Naive B cell (primary cell): ENCODE data around the gene REG4. TPM values are rescaled to one million over a fixed set of nuclear protein-coding genes. Genes with fewer than 3 reads are reported as not detected.
"Not testable (repeated sequence)": the region's sequence is repeated elsewhere in the genome, so short reads cannot be mapped to it uniquely, and the experiment has no call there.

Experiments used
- ATAC-seq, 2 donors: fragments of 150-1000 bp; cut with Tn5 transposase; 2 replicates each; pipeline ENCODE4 v1.10.0; 2021; ENCODE audit warnings: low read depth in 2 of 2, mild to moderate bottlenecking in 2 of 2, moderate library complexity in 2 of 2
- DNase-seq: peaks from one replicate; pipeline ENCODE4 v3.0.0; 2022
- H3K27ac Mint-ChIP-seq, 6 donors: one replicate each; pipeline ENCODE4 v1.8.0; 2020 to 2022; ENCODE audit warnings: mild to moderate bottlenecking in 6 of 6, mixed read lengths in 6 of 6, moderate library complexity in 5 of 6, inconsistent platforms in 2 of 6
- H3K27me3 Mint-ChIP-seq, 3 donors: one replicate each; pipeline ENCODE4 v1.8.0; 2021 to 2022; ENCODE audit warnings: mixed read lengths in 3 of 3, mild to moderate bottlenecking in 1 of 3
- H3K36me3 Mint-ChIP-seq, 2 donors: one replicate each; pipeline ENCODE4 v1.8.0; 2020 to 2022; ENCODE audit warnings: mixed read lengths in 2 of 2, inconsistent platforms in 1 of 2, mild to moderate bottlenecking in 1 of 2
- H3K4me1 Mint-ChIP-seq, 3 donors: one replicate each; pipeline ENCODE4 v1.8.0; 2020 to 2022; ENCODE audit warnings: mixed read lengths in 3 of 3, inconsistent platforms in 1 of 3, mild to moderate bottlenecking in 1 of 3, moderate library complexity in 1 of 3
- H3K4me3 Mint-ChIP-seq, 8 donors: one replicate each; pipeline ENCODE4 v1.8.0; 2020 to 2022; ENCODE audit warnings: mild to moderate bottlenecking in 8 of 8, mixed read lengths in 8 of 8, moderate library complexity in 8 of 8, inconsistent platforms in 2 of 8
- H3K9me3 Mint-ChIP-seq, 7 donors: one replicate each; pipeline ENCODE4 v1.8.0; 2020 to 2022; ENCODE audit warnings: mixed read lengths in 7 of 7, mild to moderate bottlenecking in 5 of 7, inconsistent platforms in 2 of 7, moderate library complexity in 1 of 7
- polyA plus RNA-seq, 6 donors: library from polyadenylated mRNA; unstranded; fragments of 300-500 nt; fragmentation: Illumina TruSeq; gene quantifications; one replicate each; pipeline ENCODE4 v1.2.3, GENCODE V29; 2021; ENCODE audit warnings: low read depth in 6 of 6

The REG4 gene
- polyA plus RNA-seq = not detected

DNA sequence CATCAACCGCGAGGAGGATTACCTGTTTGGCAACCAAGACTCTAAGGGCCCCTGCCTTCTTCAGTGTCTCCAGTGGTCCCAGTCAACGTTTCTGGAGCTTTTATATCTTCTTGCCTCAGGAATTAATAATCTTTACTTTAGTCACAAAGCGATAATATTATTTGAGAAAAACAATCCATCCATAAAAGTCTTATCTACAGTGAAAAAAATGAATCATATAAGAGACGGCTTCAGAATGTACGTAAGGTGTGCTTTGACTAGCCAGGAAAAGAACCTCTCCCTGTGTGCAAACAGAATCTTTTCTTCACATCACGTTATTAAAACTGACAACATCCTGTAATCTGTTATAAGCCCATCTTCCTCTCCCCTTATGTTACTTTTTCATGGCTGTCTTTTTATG lies at the start of gene REG4:
REG4 (minus strand) TSS at position 74 of the 400 bp plus-strand sequence. CDS start 2,691 bp downstream, outside the sequence.
- no peaks in the 10 kb centered on the region for H3K36me3 Mint-ChIP-seq
- ATAC-seq (no peak), DNase-seq (no peak)
- no peaks in the 10 kb centered on the region for H3K9me3 Mint-ChIP-seq
- no peaks in the 10 kb centered on the region for H3K4me1 Mint-ChIP-seq
- H3K4me3 Mint-ChIP-seq = no peak within 1 kb of the TSS
- H3K27me3 Mint-ChIP-seq = peaks cover 14 to 31% (median 27%) of the 10 kb centered on the region in 3 donors
- H3K27ac Mint-ChIP-seq = no peak within 1 kb of the TSS

GRCh38 chr1:119859647-119860046 lies 48.4 kb upstream of the REG4 start:
- Mint-ChIP-seq H3K4me3 (no peak overlapping the region), H3K27me3 (peaks cover 5 to 26% (median 19%) of the 10 kb centered on the region in 3 donors), H3K36me3 (no peaks in the 10 kb centered on the region), H3K9me3 (no peaks in the 10 kb centered on the region), H3K27ac (no peak overlapping the region), H3K4me1 (no peaks in the 10 kb centered on the region)
- DNase-seq = no peak
- no peak for ATAC-seq

- not testable (repeated sequence) for H3K4me1 Mint-ChIP-seq, DNase-seq, H3K4me3 Mint-ChIP-seq, H3K27ac Mint-ChIP-seq, H3K36me3 Mint-ChIP-seq, ATAC-seq, H3K9me3 Mint-ChIP-seq
- peaks cover 5 to 26% (median 19%) of the 10 kb centered on the region in 3 donors for H3K27me3 Mint-ChIP-seq
Measured at GRCh38 chr1:119858556-119859214, 47.4 kb upstream of the REG4 start.

DNA sequence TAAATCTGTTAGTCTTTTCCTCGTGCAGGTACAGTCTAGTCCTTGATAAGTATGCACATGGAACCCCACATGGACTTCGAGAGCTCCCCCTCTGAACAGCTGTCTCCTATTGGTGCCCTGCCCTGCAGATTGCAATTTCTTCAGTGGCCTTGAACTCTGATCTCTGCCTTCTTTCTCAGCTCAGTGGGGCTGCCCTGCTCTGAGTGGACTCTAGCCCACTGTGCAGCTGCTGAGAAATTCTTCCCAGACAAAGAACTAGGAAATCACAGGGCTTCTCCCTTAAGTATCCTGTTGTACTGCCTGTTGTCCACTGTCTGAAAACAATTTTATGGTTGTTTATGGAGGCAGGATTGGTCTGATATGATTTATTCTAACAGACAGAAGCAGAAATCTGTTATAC lies 46.9 kb upstream of the REG4 start:
- no peak for ATAC-seq

DNA sequence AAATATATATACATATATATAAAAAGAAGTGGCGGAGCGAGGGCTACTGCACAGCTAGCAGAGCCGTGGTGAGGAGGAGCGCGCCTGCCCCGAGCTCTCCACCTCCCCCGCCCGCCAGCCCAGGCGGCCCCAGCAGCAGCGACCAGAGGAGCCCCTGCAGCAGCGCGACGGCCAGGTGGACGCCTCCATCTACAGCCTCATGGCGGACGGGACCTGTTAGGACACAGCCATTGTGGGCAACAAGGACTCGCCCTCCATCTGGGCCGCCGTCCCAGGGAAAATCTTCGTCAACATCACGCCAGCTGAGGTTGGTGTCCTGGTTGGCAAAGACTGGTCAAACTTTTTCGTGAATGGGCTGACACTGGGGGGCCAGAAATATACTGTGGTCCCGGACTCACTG lies 41.9 kb upstream of the REG4 start:
- peaks cover 0 to 4% (median 3%) of the 10 kb centered on the region in 3 donors for H3K27me3 Mint-ChIP-seq
- H3K4me3 Mint-ChIP-seq = no peak overlapping the region
- DNase-seq (no peak), ATAC-seq (no peak)
- no peaks in the 10 kb centered on the region for H3K36me3 Mint-ChIP-seq
- no peaks in the 10 kb centered on the region for H3K9me3 Mint-ChIP-seq
- no peak overlapping the region for H3K27ac Mint-ChIP-seq
- H3K4me1 Mint-ChIP-seq = no peaks in the 10 kb centered on the region

More for the DNA sequence above, 46.9 kb upstream of the REG4 start:
- Mint-ChIP-seq H3K9me3 (no peaks in the 10 kb centered on the region), H3K27me3 (peaks cover 5 to 24% (median 19%) of the 10 kb centered on the region in 3 donors), H3K4me3 (no peak overlapping the region), H3K4me1 (no peaks in the 10 kb centered on the region), H3K27ac (peak overlapping the region in 1 of 6 donors; percentile 28), H3K36me3 (no peaks in the 10 kb centered on the region)
- DNase-seq = no peak

GRCh38 chr1:119844206-119844605 lies 32.9 kb upstream of the REG4 start:
- ATAC-seq, H3K9me3 Mint-ChIP-seq, H3K27ac Mint-ChIP-seq, DNase-seq, H3K4me3 Mint-ChIP-seq, H3K4me1 Mint-ChIP-seq, H3K36me3 Mint-ChIP-seq: not testable (repeated sequence)
- H3K27me3 Mint-ChIP-seq = peaks cover 0 to 11% (median 8%) of the 10 kb centered on the region in 3 donors

DNA sequence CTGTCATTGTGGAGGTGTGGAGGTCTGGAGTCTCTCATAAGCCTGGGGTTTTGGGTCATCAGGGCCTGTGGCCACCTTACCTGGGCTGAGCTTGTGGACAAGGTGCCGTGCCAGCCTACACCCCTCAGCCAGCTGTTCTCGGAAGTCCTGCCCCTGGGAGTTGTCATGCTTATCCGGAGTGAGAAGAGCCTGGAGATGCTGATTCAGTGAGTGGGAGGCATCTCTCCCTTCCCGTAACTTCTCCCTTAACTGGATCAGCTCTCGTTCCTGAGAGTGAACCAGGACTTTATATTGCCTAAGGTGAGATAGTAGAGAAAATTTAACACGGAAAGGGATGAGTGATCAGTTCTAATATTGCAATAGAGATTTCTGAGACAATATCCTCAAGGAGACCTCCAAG lies 30.0 kb upstream of the REG4 start:
- ATAC-seq = no peak
- Mint-ChIP-seq H3K27me3 (peaks cover 0 to 11% (median 8%) of the 10 kb centered on the region in 3 donors), H3K4me1 (peaks cover 0 to 5% (median 4%) of the 10 kb centered on the region in 3 donors), H3K36me3 (no peaks in the 10 kb centered on the region), H3K9me3 (no peaks in the 10 kb centered on the region), H3K4me3 (no peak overlapping the region), H3K27ac (no peak overlapping the region)
- no peak for DNase-seq

- Mint-ChIP-seq H3K27ac (no peak overlapping the region), H3K4me3 (no peak overlapping the region), H3K36me3 (no peaks in the 10 kb centered on the region), H3K4me1 (peaks cover 0 to 5% (median 4%) of the 10 kb centered on the region in 3 donors), H3K27me3 (peaks cover 3 to 11% (median 8%) of the 10 kb centered on the region in 3 donors), H3K9me3 (no peaks in the 10 kb centered on the region)
- ATAC-seq = no peak
- DNase-seq = no peak
Measured at GRCh38 chr1:119840745-119841144, 29.5 kb upstream of the REG4 start.

- H3K4me3 Mint-ChIP-seq = no peak overlapping the region
- H3K36me3 Mint-ChIP-seq = no peaks in the 10 kb centered on the region
- H3K9me3 Mint-ChIP-seq = no peaks in the 10 kb centered on the region
- H3K27me3 Mint-ChIP-seq = peaks cover 11 to 26% (median 18%) of the 10 kb centered on the region in 3 donors
- no peak overlapping the region for H3K27ac Mint-ChIP-seq
- H3K4me1 Mint-ChIP-seq = peaks cover 0 to 5% (median 4%) of the 10 kb centered on the region in 3 donors
- DNase-seq (no peak), ATAC-seq (no peak)
Measured at GRCh38 chr1:119838236-119838635, 27.0 kb upstream of the REG4 start.

DNA sequence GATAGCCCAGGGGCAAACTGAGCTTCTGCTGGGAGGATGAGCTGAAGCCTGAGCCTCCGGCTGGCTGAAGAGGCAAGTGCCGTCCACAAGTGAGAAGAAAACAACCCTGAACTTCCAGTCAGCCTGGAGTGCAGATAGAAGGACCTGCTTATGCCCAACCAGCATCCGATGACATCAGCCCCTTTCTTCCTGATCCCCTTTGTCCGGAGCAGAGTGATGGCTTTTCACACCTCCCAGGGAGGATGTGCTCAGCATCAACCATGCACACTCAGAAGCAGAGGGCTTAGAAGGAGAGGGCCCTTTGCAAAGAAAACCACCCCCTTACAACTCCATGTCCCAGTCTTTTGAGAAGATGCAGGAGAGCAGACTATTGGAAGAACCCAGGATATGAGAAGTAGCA lies 23.7 kb upstream of the REG4 start:
- peaks cover 0 to 37% (median 23%) of the 10 kb centered on the region in 3 donors for H3K27me3 Mint-ChIP-seq
- ATAC-seq = no peak
- H3K4me3 Mint-ChIP-seq = no peak overlapping the region
- no peak overlapping the region for H3K27ac Mint-ChIP-seq
- no peaks in the 10 kb centered on the region for H3K36me3 Mint-ChIP-seq
- H3K9me3 Mint-ChIP-seq = peaks cover 0 to 10% (median 0%) of the 10 kb centered on the region in 7 donors
- peaks cover 0 to 5% (median 4%) of the 10 kb centered on the region in 3 donors for H3K4me1 Mint-ChIP-seq
- DNase-seq = no peak

- no peaks in the 10 kb centered on the region for H3K36me3 Mint-ChIP-seq
- H3K9me3 Mint-ChIP-seq = peaks cover 0 to 10% (median 0%) of the 10 kb centered on the region in 7 donors
- no peaks in the 10 kb centered on the region for H3K4me1 Mint-ChIP-seq
- ATAC-seq (no peak), DNase-seq (no peak)
- H3K4me3 Mint-ChIP-seq = no peak overlapping the region
- peaks cover 9 to 46% (median 29%) of the 10 kb centered on the region in 3 donors for H3K27me3 Mint-ChIP-seq
- H3K27ac Mint-ChIP-seq = no peak overlapping the region
Measured at GRCh38 chr1:119831027-119831426, 19.8 kb upstream of the REG4 start.

DNA sequence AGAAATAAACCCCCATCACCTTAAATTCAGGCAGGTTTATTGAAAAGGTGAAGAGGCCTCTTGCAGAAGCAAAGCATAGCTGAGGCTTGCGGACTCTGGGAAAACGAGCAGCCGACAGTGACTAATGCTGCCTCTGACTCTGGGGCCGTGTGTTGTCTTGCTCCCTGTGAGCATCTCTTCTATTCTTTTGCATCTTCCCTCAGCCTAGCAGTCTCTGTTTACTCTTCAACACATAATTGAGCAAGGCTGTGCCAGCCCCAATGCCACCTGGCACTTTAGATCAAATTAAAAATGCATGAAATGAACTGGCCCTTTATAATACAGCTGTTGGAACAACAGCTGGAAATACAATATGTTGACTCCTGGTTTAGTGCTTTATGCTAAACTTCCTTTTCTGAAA lies 18.4 kb upstream of the REG4 start:
- Mint-ChIP-seq H3K9me3 (peaks cover 0 to 10% (median 0%) of the 10 kb centered on the region in 7 donors), H3K27me3 (peaks cover 9 to 40% (median 17%) of the 10 kb centered on the region in 3 donors), H3K27ac (peak overlapping the region in 1 of 6 donors; percentile 62), H3K4me1 (no peaks in the 10 kb centered on the region), H3K4me3 (no peak overlapping the region), H3K36me3 (no peaks in the 10 kb centered on the region)
- DNase-seq (no peak), ATAC-seq (no peak)

GRCh38 chr1:119829006-119829405 lies 17.7 kb upstream of the REG4 start:
- H3K27ac Mint-ChIP-seq, H3K4me1 Mint-ChIP-seq, ATAC-seq, H3K36me3 Mint-ChIP-seq, DNase-seq, H3K4me3 Mint-ChIP-seq, H3K9me3 Mint-ChIP-seq: not testable (repeated sequence)
- peaks cover 9 to 37% (median 14%) of the 10 kb centered on the region in 3 donors for H3K27me3 Mint-ChIP-seq

- Mint-ChIP-seq H3K4me1 (no peaks in the 10 kb centered on the region), H3K27ac (no peak overlapping the region), H3K4me3 (no peak overlapping the region), H3K36me3 (no peaks in the 10 kb centered on the region), H3K9me3 (peaks cover 0 to 10% (median 0%) of the 10 kb centered on the region in 7 donors), H3K27me3 (peaks cover 9 to 36% (median 18%) of the 10 kb centered on the region in 3 donors)
- DNase-seq (no peak), ATAC-seq (no peak)
Measured at GRCh38 chr1:119828266-119828665, 17.0 kb upstream of the REG4 start.
